ENCODE data around the gene USP11.
"Not testable (repeated sequence)": the region's sequence is repeated elsewhere in the genome, so short reads cannot be mapped to it uniquely, and the experiment has no call there.

Gene USP11

DNA sequence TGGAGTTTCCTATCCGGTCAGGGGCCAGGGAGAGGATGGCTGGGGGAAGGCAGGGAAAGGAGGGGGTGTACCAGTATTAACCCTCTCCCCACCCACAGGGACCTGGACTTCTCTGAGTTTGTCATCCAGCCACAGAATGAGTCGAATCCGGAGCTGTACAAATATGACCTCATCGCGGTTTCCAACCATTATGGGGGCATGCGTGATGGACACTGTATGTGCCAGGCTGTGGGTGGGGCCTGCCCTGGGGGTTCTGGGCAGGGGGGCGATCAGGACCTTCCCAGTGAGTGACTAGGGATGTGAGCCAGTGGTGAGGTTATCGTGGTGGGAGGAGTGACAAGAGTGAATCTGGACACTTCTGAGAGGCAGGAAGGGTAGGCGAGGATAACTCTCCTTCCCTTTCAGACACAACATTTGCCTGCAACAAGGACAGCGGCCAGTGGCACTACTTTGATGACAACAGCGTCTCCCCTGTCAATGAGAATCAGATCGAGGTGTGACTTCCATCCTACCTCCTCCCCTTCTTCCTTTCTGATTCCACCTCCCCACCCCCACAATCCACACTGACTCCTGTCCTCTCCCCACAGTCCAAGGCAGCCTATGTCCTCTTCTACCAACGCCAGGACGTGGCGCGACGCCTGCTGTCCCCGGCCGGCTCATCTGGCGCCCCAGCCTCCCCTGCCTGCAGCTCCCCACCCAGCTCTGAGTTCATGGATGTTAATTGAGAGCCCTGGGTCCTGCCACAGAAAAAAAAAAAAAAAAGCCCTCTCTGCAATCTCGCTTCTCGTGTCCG, 14.6 kb downstream of the USP11 start:
- DNase-seq (ENCODE audit: low spot score), result no peak

DNA sequence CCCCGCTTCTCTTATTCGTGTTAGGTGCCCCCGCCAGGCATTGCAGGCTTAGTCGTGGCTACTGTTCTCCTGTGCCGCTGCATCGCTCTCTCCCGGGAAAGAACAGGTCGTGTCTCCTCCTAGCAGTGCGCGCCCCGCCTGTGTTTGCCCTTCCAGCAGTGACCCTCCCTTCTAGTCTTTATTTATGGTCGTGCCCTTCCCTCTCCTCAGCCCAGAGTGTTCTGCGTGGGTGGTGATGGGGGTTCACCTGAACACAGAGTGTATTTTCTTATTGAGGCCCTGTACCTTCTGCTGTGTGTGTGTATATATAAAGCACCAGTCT, 15.2 kb downstream of the USP11 start:
- DNase-seq (ENCODE audit: low spot score), result no peak

DNA sequence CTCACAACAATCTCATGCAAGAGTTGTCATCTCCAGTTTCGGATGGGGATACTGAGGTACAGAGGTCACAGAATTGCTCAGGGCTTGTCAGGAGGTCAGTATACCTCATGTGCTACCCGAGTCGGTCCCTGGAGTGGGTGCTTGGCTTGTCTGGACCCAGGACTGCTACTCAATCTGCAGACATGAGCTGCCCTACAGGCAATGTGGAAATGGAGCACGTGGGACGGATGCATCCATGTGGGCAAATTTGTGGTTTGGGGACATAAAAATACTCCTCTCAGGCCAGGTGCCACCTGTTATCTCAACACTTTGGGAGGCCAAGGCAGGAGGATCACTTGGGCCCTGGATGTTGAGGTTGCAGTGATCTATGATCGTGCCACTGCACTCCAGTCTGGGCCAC, 15.8 kb downstream of the USP11 start:
- DNase-seq (ENCODE audit: low spot score), result no peak

DNA sequence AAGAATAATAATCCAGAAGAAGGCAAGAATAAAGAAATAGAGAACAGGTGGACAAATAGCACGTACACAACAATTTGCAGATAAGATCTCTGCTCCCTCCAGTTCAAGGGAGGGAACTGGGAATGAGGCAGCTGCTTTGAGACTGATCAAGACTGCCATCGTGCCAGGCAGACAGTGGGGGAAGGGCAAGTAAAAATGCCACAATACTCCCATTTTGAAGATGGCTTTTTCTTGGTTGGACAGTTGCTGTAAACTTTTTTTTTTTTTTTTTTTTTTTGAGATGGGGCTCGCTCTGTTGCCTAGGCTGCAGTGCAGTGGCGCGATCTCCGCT, 17.2 kb downstream of the USP11 start:
- no peak for DNase-seq (ENCODE audit: low spot score)

DNA sequence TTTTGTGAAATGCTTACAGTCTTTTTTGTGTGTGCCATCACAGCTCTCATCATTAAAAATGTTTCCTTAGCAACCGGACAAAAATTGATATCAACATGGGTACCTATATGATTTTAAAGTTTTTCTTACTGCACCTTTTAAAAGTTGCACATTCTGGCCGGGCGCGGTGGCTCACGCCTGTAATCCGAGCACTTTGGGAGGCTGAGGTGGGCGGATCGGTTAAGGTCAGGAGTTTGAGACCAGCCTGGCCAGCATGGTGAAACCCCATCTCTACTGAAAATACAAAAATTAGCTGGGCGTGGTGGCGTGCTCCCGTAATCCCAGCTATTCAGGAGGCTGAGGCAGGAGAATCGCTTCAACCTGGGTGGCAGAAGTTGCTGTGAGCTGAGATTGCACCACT, 24.8 kb downstream of the USP11 start:
- DNase-seq (ENCODE audit: low spot score), result not testable (repeated sequence)

DNA sequence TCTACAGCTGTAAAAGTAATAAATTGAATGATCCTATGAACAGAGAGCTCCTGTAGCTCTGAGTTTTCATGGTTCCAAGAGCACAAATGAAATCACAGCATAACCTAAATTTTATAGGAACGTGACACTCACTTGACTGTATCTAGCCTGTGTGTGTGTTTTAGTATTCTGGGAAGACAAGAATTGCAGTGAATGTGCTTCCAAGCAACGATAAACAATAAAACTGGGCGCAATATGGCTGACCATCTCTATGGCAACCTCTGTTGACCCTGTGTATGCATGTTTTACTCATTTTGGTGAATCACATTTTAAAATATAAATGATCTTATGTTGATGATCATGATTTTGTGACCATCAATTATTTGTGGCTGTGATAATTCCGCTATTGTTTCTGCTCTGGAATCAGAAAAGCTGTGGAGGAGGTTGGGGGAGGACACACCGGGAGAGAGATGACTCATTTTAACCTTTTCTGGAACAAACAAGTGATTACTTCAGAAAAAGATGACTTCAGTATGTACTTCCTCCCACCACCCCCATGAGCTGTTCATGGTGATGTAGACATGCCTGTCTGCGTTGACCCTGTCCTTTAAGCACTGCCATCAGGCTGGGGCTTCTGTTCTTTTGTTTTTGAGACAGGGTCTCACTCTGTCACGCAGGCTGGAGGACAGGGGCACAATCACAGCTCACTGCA, 31.8 kb downstream of the USP11 start:
- peak; percentile 15 for DNase-seq (ENCODE audit: low spot score)

DNA sequence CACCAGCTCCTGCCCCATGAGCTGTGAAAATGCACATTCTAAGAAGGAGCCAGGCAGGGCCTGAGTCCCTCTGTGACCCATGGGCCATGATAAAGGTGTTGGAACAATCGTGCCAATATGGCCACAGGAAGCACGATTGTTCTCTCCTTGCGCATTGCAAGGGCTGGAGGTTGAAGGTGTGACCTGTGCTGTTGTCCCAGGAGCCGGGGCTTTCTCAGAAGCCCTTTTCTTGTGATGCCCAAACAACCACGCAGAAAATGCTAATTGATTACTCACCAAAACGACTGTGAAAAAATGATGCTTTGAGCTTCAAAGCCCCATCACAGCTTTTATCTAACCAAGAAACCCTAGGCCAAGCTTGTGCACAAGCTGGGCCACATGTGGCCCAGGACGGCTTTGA, 33.8 kb downstream of the USP11 start:
- no peak for DNase-seq (ENCODE audit: low spot score)

DNA sequence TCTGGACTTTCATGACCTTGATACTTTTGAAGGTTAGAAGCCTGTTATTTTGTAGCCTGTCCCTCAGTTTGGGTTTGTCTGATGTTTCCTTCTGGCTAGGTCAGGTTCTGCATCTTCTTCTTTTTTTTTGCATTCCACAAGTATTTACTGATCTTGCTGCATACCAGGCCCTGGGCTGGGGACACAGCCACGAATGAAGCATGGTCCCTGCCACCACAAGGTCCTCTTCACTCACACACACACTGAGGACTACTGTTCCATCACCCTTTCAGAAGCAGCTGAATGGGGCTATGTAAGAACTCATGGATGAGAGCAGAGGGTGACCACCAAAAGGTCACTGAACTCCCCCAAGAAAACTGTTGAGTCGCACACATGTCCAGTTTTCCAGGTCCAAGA, 39.2 kb downstream of the USP11 start:
- DNase-seq (ENCODE audit: low spot score), result no peak

DNA sequence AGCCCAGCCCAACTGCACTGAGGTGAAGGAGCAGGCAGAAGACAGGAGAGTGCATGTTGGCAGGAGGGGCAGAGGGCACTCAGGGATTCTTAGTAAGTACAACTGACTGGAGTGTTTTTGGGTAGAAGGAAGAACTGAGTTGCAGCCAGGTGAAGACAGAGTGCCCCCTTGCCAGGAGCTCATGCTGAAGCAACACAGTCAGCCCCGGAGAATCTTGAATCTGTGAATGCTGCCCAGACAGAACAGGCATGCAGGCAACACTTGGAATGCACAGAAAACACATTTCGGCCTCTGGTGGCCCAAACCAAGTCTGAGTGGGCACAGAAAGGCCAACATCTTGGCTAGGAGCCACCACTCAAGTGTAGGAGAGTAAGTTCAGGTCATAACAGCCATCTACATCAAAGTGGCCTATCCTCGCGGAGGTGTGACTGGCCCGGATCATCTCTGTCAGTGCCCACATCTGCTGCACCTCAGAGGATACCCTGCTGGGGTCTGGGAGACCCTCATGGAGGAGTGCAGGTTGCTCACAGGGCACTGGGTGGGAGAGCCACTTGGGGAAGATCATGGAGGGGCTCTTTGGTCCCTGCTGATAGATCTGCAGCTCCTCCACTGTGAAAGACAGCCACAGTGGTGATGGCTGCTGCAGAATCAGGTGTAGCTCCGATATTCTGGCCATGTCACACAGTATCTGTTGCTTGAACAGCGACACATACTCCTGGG, 40.4 kb downstream of the USP11 start:
- DNase-seq (ENCODE audit: low spot score), result no peak

DNA sequence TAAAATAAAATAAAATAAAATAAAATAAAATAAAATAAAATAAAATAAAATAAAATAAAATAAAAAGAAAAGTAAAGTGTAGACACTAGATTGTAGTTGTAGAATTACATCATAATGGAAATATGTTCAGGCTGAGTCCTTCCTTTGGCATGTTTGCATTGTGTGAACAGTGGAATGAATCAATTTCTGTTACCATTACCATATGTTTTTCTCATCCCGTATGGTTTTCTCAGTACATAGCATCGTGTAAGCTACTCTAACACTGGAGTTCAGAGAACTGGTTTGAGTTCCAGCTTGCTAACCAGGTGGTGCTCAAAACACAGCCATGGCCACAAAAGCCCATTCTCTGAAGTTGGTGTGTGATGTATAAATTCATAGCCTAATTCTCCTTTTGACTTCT, 45.9 kb downstream of the USP11 start:
- no peak for DNase-seq (ENCODE audit: low spot score)

DNA sequence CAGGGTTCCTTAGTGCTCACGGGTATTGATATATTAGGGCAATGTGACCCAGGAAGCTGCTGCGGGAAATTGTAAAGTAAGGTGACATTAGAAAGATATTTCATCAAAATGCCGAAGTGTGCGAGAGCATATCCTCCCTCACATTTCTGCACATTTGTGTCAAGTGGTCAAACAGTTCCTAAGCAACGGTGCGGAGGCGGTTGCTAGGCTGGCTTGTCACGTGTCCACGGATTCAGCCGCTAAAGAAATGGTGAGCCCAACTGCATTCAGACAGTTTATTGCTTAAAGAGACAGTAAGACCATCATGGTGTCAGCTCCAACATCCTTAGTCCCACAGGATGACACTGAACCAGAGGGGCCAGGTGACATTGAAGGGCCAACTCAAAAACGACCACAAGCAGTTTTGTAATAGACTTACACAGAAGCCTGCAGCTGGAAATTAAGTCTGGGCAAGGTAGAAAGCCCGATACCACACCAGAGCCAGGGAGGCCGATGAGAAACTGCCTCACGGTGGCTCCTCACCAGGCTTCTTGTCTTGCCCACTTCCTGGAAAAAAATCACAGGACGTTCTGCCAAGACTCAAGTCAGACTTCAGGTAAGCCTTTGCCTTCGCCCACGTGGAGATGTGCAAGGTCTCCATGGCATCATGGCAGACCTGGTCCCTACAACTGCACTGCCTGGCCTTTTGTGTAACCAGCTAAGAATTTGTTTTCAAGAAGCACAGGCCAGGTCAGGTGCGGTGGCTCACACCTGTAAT, 50.4 kb downstream of the USP11 start:
- DNase-seq (ENCODE audit: low spot score), result peak; percentile 71

DNA sequence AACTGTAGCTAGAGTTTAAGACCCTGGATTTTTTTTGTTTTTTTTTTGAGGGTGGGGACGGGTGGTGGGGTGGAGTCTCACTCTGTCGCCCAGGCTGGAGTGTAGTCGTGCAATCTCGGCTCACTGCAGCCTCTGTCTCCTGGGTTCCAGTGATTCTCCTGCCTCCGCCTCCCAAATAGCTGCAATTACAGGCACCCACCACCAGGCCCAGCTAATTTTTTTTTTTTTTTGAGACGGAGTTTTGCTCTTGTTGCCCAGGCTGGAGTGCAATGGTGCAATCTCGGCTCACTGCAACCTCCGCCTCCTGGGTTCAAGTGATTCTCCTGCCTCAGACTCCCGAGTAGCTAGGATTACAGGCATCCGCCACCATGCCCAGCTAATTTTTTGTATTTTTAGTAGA, 51.8 kb downstream of the USP11 start:
- DNase-seq (ENCODE audit: low spot score), result not testable (repeated sequence)

DNA sequence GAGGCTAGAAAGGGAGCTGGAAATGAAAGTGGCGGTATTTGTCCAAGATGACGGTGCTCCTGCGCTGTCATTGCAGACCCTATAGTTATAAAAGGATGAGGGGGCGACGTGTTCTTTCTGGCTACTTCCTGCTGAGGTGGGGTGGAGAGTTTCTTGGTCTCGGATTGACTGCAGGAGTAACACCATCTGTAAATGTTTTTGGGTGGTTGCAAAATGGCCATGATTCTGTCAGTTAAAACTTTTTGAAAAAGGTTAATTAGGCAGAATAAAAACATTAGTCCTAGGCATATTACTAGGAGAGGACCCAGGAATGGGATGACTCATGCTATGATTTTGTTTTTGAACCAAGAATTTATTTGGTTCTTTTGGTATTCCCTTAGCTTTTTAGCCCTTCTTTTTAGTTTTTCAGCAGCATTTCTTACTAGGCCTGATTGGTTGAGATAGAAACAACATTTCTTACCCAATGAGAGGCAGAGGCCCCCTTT, 53.1 kb downstream of the USP11 start:
- no peak for DNase-seq (ENCODE audit: low spot score)

DNA sequence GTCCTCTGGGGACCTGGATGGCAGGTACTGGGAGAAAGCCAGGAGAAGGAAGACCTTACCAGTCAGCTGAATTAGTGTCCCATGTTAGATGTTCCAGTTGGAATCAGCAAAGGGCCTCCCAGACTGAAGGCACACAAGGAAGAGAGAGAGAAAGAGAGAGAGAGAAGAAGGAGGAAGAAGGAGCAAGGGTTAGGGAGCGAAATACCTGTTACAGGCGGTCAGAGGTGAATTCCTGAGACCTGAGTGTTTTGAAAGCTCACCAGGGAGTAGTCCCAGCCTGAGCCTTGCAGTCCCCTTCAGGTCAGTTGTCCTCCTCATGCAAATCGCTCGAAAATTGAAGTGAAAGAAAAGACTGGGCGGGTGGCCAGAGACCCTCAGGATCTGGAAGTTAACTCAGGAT, 60.3 kb downstream of the USP11 start:
- no peak for DNase-seq (ENCODE audit: low spot score)

DNA sequence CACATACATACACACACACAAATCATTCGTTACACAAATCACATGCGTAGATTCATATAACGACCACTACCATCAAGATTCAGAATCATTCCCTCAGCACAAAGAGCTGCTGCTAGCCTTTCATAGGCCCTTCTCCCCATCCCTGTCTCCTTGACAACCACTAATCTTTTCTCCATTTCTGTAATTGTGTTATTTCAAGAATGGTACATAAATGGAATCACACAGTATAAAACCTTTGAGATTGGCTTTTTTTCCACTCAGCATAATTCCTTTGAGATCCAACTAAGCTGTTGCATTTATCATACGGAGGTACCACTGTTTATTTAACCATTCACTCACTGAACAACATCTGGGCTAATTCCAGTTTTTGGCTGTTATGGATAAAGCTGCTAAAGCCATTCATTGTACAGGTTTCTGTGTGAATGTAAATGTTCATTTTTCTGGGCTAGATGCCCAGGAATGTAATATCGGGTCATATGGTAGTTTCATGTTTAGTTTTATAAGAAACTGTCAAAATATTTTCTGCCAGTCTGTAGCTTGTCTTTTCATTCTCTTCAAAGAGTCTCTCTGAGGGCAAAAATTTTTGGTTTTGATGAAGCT, 64.1 kb downstream of the USP11 start:
- DNase-seq (ENCODE audit: low spot score), result no peak

DNA sequence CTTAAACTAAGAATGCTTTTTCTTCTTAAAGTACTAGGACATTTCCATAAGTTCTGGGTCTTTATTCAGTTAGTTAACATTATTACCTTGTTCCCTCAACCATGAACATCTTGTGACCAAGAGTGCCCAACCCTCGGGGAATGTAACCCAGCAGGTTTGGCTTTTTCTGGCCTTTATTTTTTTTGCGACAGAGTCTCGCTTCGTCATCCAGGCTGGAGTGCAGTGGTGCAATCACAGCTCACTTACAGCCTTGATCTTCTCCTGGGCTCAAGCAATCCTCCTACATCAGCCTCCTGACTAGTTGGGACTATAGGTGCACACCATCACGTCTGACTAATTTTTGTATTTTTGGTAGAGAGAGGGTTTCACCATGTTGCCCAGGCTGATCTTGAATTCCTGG, 65.1 kb downstream of the USP11 start:
- DNase-seq (ENCODE audit: low spot score), result no peak

Measured in Ammon's horn (tissue), 1 donor.